ENCODE measurements around the gene AMMECR1.

AMMECR1 gene

DNA sequence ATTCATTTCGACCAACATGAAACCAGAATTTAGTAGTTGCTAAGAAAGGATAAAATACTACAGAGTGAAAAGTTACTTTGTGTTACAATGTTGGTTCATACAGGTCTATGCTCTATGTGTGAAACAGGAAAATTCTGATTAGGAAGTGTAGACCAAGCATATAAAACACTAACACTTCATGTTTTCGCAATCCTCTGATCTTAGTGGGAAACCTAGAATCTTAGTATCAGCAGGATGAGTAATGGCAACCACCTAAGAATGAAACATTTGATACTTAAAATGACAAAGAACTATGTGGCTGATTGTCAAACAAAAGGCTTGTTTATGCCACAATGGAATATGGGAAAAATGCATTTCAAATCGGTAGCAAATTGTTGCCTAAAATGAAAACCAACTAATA, 116.1 kb downstream of the AMMECR1 start:
- Histone ChIP-seq H3K4me2 (ENCODE audit: low read depth, low read length, poor library complexity, severe bottlenecking) (no peak overlapping the region), H3K36me3 (ENCODE audit: insufficient read depth, low read length) (peaks cover 4% of the 10 kb centered on the region; the same call in 1 of the 2 replicates), H3K9ac (ENCODE audit: low read depth, low read length, poor library complexity, severe bottlenecking) (no peak overlapping the region), H2AFZ (ENCODE audit: low read length) (no peak overlapping the region), H3F3A (ENCODE audit: low read depth) (no peaks in the 10 kb centered on the region), H3K9me2 (replicated peaks; ENCODE audit: low read depth, low read length) (no peaks in the 10 kb centered on the region), H4K20me1 (ENCODE audit: insufficient read depth, low read length, poor library complexity, severe bottlenecking) (no peaks in the 10 kb centered on the region), H3K79me2 (ENCODE audit: insufficient read depth, low read length) (no peaks in the 10 kb centered on the region), H3K9me3 (ENCODE audit: insufficient read depth, low read depth, low read length) (no peaks in the 10 kb centered on the region), H3K4me1 (ENCODE audit: insufficient read depth, low read length, poor library complexity, severe bottlenecking) (no peaks in the 10 kb centered on the region), H3K4me3 (ENCODE audit: low read length, poor library complexity, severe bottlenecking) (no peak overlapping the region), H3K27me3 (ENCODE audit: insufficient read depth, low read length, poor library complexity, severe bottlenecking) (no peaks in the 10 kb centered on the region)
- TF ChIP-seq EZH2phosphoT487 (IDR thresholded peaks at IDR 0.05; ENCODE audit: borderline replicate concordance) (no peak), CTCF (conservative IDR thresholded peaks at IDR 0.05; ENCODE audit: low read length) (no peak)

DNA sequence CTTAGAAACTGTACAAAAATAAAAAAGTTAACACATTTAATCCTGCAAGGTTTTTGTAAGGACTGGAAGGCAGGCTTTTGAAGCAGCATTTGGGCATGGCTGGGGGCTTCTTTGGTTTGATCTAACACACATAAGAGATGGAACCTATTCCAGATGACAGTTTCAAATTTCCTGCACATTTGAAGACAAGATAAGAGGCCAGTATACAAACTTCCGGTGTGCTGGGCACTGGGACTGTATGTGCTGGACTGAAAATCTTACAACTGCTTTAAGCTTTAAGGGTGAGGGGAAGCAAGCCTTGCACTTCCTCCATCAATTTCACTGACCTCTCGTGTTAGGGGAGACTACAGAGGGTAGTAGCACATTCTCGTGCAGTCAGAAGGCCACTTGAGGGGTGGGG, 122.9 kb downstream of the AMMECR1 start:
- H3K36me3 ChIP-seq (ENCODE audit: insufficient read depth, low read length) = no peaks in the 10 kb centered on the region; the same call in 1 of the 2 replicates
- no peaks in the 10 kb centered on the region for H3K79me2 ChIP-seq (ENCODE audit: insufficient read depth, low read length)
- no peaks in the 10 kb centered on the region for H3K9me3 ChIP-seq (ENCODE audit: insufficient read depth, low read depth, low read length)
- no peak overlapping the region for H3K9ac ChIP-seq (ENCODE audit: low read depth, low read length, poor library complexity, severe bottlenecking)
- TF ChIP-seq EZH2phosphoT487 (IDR thresholded peaks at IDR 0.05; ENCODE audit: borderline replicate concordance) (no peak), CTCF (conservative IDR thresholded peaks at IDR 0.05; ENCODE audit: low read length) (no peak)
- H3K4me2 ChIP-seq (ENCODE audit: low read depth, low read length, poor library complexity, severe bottlenecking) = no peak overlapping the region
- H3K9me2 ChIP-seq (replicated peaks; ENCODE audit: low read depth, low read length) = no peaks in the 10 kb centered on the region
- no peak overlapping the region for H3K4me3 ChIP-seq (ENCODE audit: low read length, poor library complexity, severe bottlenecking)
- no peaks in the 10 kb centered on the region for H4K20me1 ChIP-seq (ENCODE audit: insufficient read depth, low read length, poor library complexity, severe bottlenecking)
- no peaks in the 10 kb centered on the region for H3F3A ChIP-seq (ENCODE audit: low read depth)
- H2AFZ ChIP-seq (ENCODE audit: low read length) = no peak overlapping the region
- H3K4me1 ChIP-seq (ENCODE audit: insufficient read depth, low read length, poor library complexity, severe bottlenecking) = peaks cover 10% of the 10 kb centered on the region
- no peaks in the 10 kb centered on the region for H3K27me3 ChIP-seq (ENCODE audit: insufficient read depth, low read length, poor library complexity, severe bottlenecking)

GRCh38 chrX:110192516-110192915, 125.4 kb downstream of the AMMECR1 start:
- Histone ChIP-seq H3K36me3 (ENCODE audit: insufficient read depth, low read length) (no peaks in the 10 kb centered on the region), H3K9ac (ENCODE audit: low read depth, low read length, poor library complexity, severe bottlenecking) (no peak overlapping the region), H3K79me2 (ENCODE audit: insufficient read depth, low read length) (no peaks in the 10 kb centered on the region), H3K9me3 (ENCODE audit: insufficient read depth, low read depth, low read length) (no peaks in the 10 kb centered on the region), H3K4me1 (ENCODE audit: insufficient read depth, low read length, poor library complexity, severe bottlenecking) (peaks cover 25% of the 10 kb centered on the region), H3K4me2 (ENCODE audit: low read depth, low read length, poor library complexity, severe bottlenecking) (no peak overlapping the region), H2AFZ (ENCODE audit: low read length) (no peak overlapping the region), H3K27me3 (ENCODE audit: insufficient read depth, low read length, poor library complexity, severe bottlenecking) (no peaks in the 10 kb centered on the region), H3K9me2 (replicated peaks; ENCODE audit: low read depth, low read length) (no peaks in the 10 kb centered on the region), H3F3A (ENCODE audit: low read depth) (no peaks in the 10 kb centered on the region), H3K4me3 (ENCODE audit: low read length, poor library complexity, severe bottlenecking) (no peak overlapping the region), H4K20me1 (ENCODE audit: insufficient read depth, low read length, poor library complexity, severe bottlenecking) (no peaks in the 10 kb centered on the region)
- TF ChIP-seq EZH2phosphoT487 (IDR thresholded peaks at IDR 0.05; ENCODE audit: borderline replicate concordance) (no peak), CTCF (conservative IDR thresholded peaks at IDR 0.05; ENCODE audit: low read length) (no peak)

Data from Loucy (cell line).